Hepatocyte (in vitro differentiated cells): Measurements from ENCODE around the gene SLC43A2. TPM values are rescaled to one million over a fixed set of nuclear protein-coding genes. Genes with fewer than 3 reads are reported as not detected.

Source experiments
- DNase-seq: peaks from one replicate; pipeline ENCODE4 v3.0.0-alpha.2; 2016; ENCODE audit warnings: low spot score
- H2AFZ ChIP-seq: fragments of 200-600 bp; sonication (generic); 2 replicates; pipeline ENCODE4 v1.6.0; 2016; ENCODE audit warnings: antibody characterized with exemption, mild to moderate bottlenecking
- H3K27ac ChIP-seq: fragments of 200-600 bp; sonication (generic); 2 replicates; pipeline ENCODE4 v1.5.1; 2016; ENCODE audit warnings: mild to moderate bottlenecking
- H3K27me3 ChIP-seq: fragments of 200-600 bp; sonication (generic); 2 replicates; pipeline ENCODE4 v1.6.1; 2016
- H3K36me3 ChIP-seq: fragments of 200-600 bp; sonication (generic); replicated peaks from 2 replicates; pipeline ENCODE4 v1.5.1; 2016; ENCODE audit warnings: low read depth; ENCODE audit not compliant: insufficient read depth
- H3K4me1 ChIP-seq: fragments of 200-600 bp; sonication (generic); 2 replicates; pipeline ENCODE4 v1.5.1; 2016; ENCODE audit warnings: mild to moderate bottlenecking, moderate library complexity; ENCODE audit not compliant: insufficient read depth
- H3K4me2 ChIP-seq: fragments of 200-600 bp; sonication (generic); 2 replicates; pipeline ENCODE4 v1.6.0; 2016
- H3K4me3 ChIP-seq: fragments of 200-600 bp; sonication (generic); 2 replicates; pipeline ENCODE4 v1.5.1; 2016; ENCODE audit warnings: mild to moderate bottlenecking
- H3K79me2 ChIP-seq: fragments of 200-600 bp; sonication (generic); 2 replicates; pipeline ENCODE4 v1.6.0; 2017; ENCODE audit warnings: mild to moderate bottlenecking
- H3K9me2 ChIP-seq: fragments of 200-600 bp; sonication (generic); replicated peaks from 2 replicates; pipeline ENCODE4 v1.6.0; 2017; ENCODE audit warnings: mild to moderate bottlenecking; ENCODE audit not compliant: insufficient read depth
- H3K9me3 ChIP-seq: fragments of 200-600 bp; sonication (generic); 2 replicates; pipeline ENCODE4 v1.5.1; 2016; ENCODE audit warnings: low read depth, mild to moderate bottlenecking
- H4K20me1 ChIP-seq: fragments of 200-600 bp; sonication (generic); 2 replicates; pipeline ENCODE4 v1.6.0; 2016; ENCODE audit warnings: mild to moderate bottlenecking; ENCODE audit not compliant: insufficient read depth, poor library complexity, severe bottlenecking
- EZH2 ChIP-seq: fragments of 200-600 bp; sonication (generic); IDR thresholded peaks from 2 replicates; pipeline ENCODE4 v1.6.1; 2016; ENCODE audit warnings: antibody characterized with exemption, mild to moderate bottlenecking, borderline replicate concordance
- EZH2phosphoT487 ChIP-seq: fragments of 200-600 bp; sonication (generic); IDR thresholded peaks from one replicate; pipeline ENCODE4 v1.6.1; 2018; ENCODE audit warnings: antibody characterized with exemption, mild to moderate bottlenecking, low read depth, moderate library complexity; ENCODE audit not compliant: unreplicated experiment, severe bottlenecking
- WGBS: methylation state at CpG from one replicate; pipeline ENCODE4 v1.1.6; 2016; ENCODE audit warnings: low lambda C conversion rate; ENCODE audit errors: missing lambda C conversion rate; 5-methylcytosine and 5-hydroxymethylcytosine counted together
- polyA plus RNA-seq: library from polyadenylated mRNA; unstranded; fragments of >200 nt; fragmentation: Nextera tagmentation; extraction: Ambion mirVana; gene quantifications from 2 replicates; pipeline ENCODE4 v1.2.1, GENCODE V29; 2016
- total RNA-seq: library from RNA; depleted of rRNA; stranded (reverse); fragments of >200 nt; gene quantifications from 2 replicates; pipeline ENCODE4 v1.2.3, GENCODE V29; 2014
- TF ChIP-seq, protein P1 (sequence below): fragments of 200-600 bp; sonication (generic); IDR thresholded peaks from 2 replicates; pipeline ENCODE4 v1.5.1; 2016; ENCODE audit warnings: antibody characterized with exemption, mild to moderate bottlenecking; ENCODE audit not compliant: poor library complexity

Gene SLC43A2
- total and polyA plus RNA-seq, 2 experiments from 2014 or later, result 6.0 to 10.2 TPM

DNA sequence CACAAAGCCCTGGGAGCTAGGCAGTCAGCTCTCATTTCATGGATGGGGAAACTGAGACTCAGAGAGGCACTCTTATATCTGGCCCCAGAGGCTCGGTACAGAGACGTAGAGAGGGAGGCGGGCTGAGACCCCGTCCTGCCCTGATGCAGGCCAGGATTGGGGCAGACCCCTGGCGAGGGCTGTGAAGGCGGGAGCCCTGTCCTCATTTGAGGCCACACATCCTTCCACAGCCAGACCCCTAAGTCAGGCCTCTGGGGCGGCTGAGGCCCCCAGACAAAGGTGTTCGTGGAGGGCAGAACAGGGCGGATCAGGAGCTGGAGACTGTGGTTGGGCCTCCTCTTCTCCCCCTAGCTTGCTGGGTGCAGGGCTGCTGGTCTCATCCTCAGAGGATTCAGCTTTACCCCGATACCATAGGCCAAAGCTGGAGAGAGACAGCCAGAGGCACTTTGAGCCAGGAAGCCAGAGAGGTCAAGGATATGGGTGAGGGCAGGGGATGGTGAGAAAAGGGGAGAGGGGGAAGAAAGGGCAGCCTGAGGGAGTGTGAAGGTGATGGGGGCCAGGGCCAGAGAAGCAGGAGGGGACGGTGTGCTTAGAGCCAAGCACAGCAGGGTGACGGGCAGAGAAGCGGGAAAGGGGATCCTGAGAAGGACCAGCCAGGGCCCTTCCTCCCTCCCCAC, 17.7 kb upstream of the SLC43A2 start:
- H3K27ac ChIP-seq, result no peak overlapping the region
- peaks cover 4% of the 10 kb centered on the region for H4K20me1 ChIP-seq
- no peaks in the 10 kb centered on the region for H3K27me3 ChIP-seq
- H3K4me2 ChIP-seq, result no peak overlapping the region
- no peak overlapping the region for H2AFZ ChIP-seq
- no peaks in the 10 kb centered on the region for H3K36me3 ChIP-seq
- no peak for DNase-seq
- no peak overlapping the region for H3K4me3 ChIP-seq
- peaks cover 30% of the 10 kb centered on the region for H3K4me1 ChIP-seq
- TF ChIP-seq EZH2 (no peak), EZH2phosphoT487 (no peak)
- TF ChIP-seq, protein P1, sequence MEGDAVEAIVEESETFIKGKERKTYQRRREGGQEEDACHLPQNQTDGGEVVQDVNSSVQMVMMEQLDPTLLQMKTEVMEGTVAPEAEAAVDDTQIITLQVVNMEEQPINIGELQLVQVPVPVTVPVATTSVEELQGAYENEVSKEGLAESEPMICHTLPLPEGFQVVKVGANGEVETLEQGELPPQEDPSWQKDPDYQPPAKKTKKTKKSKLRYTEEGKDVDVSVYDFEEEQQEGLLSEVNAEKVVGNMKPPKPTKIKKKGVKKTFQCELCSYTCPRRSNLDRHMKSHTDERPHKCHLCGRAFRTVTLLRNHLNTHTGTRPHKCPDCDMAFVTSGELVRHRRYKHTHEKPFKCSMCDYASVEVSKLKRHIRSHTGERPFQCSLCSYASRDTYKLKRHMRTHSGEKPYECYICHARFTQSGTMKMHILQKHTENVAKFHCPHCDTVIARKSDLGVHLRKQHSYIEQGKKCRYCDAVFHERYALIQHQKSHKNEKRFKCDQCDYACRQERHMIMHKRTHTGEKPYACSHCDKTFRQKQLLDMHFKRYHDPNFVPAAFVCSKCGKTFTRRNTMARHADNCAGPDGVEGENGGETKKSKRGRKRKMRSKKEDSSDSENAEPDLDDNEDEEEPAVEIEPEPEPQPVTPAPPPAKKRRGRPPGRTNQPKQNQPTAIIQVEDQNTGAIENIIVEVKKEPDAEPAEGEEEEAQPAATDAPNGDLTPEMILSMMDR, result no peak
- H3K9me3 ChIP-seq, result no peaks in the 10 kb centered on the region
- H3K79me2 ChIP-seq, result no peaks in the 10 kb centered on the region
- H3K9me2 ChIP-seq, result no peaks in the 10 kb centered on the region
- 92% methylated on average over 13 of the region's 13 CpGs for WGBS

- Histone ChIP-seq H3K27me3 (no peaks in the 10 kb centered on the region), H3K27ac (no peak within 1 kb of the TSS), H3K36me3 (no peaks in the 10 kb centered on the region), H3K9me3 (no peaks in the 10 kb centered on the region), H3K79me2 (no peaks in the 10 kb centered on the region), H3K4me1 (peaks cover 26% of the 10 kb centered on the region), H3K4me2 (no peak within 1 kb of the TSS), H4K20me1 (peaks cover 4% of the 10 kb centered on the region), H3K4me3 (no peak within 1 kb of the TSS), H2AFZ (no peak within 1 kb of the TSS), H3K9me2 (no peaks in the 10 kb centered on the region)
- TF ChIP-seq EZH2 (no peak), EZH2phosphoT487 (no peak)
- TF ChIP-seq, protein P1, result no peak
- 88% methylated on average over 23 of the region's 25 CpGs for WGBS
- DNase-seq, result no peak
Measured at GRCh38 chr17:1645207-1646171, 16.9 kb upstream of the SLC43A2 start, which contains the start of gene SCARF1. Gene SCARF1 (minus strand): TSS chr17:1645732. CDS start chr17:1645697, 35 bp downstream.

GRCh38 chr17:1644493-1645206, 16.0 kb upstream of the SLC43A2 start:
- no peak overlapping the region for H3K4me2 ChIP-seq
- peaks cover 17% of the 10 kb centered on the region for H3K4me1 ChIP-seq
- no peak overlapping the region for H3K4me3 ChIP-seq
- DNase-seq, result no peak
- H2AFZ ChIP-seq, result no peak overlapping the region
- H4K20me1 ChIP-seq, result no peaks in the 10 kb centered on the region
- H3K36me3 ChIP-seq, result no peaks in the 10 kb centered on the region
- 77% methylated on average over 15 of the region's 15 CpGs for WGBS
- TF ChIP-seq, protein P1, result no peak
- TF ChIP-seq EZH2phosphoT487 (no peak), EZH2 (no peak)
- no peaks in the 10 kb centered on the region for H3K27me3 ChIP-seq
- no peaks in the 10 kb centered on the region for H3K9me3 ChIP-seq
- no peaks in the 10 kb centered on the region for H3K79me2 ChIP-seq
- H3K27ac ChIP-seq, result no peak overlapping the region
- no peaks in the 10 kb centered on the region for H3K9me2 ChIP-seq
